NCI-H524 (cell line): ENCODE measurements around the gene GPR171.
"Not testable (repeated sequence)": the region's sequence is repeated elsewhere in the genome, so short reads cannot be mapped to it uniquely, and the experiment has no call there.

Source experiments
- DNase-seq, 2 experiments: peaks; one replicate each; lab custom pipeline; 2025; lab: John Stamatoyannopoulos, UW

Gene GPR171

DNA sequence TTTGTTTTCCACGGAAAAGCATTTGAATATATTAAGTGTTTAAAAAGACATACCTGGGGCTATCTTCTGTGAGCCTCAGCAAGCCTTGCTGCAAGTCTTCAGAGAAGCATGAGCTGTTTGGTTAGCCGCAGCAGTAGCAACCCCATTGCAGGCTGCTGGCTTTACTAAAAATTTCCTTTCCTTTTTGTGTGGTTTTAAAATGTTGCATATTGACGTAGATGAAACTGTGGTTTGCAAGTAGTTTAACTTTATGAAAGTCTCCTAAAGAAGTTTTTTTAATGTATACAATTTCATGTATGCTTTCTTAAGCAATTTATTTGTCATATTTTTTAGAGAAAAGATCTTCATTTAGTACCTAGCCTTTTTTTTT, at the start of gene GPR171:
Gene GPR171 (minus strand): TSS at position 166 of the 370 bp plus-strand sequence. CDS start 3,830 bp downstream, outside the sequence.
- DNase-seq, result no peak

GRCh38 chr3:151248772-151249337, 45.8 kb upstream of the GPR171 start:
- DNase-seq, result no peak

- DNase-seq, result not testable (repeated sequence)
Measured at GRCh38 chr3:151242006-151242405, 39.0 kb upstream of the GPR171 start.

GRCh38 chr3:151236736-151237135, 33.7 kb upstream of the GPR171 start:
- no peak for DNase-seq

DNA sequence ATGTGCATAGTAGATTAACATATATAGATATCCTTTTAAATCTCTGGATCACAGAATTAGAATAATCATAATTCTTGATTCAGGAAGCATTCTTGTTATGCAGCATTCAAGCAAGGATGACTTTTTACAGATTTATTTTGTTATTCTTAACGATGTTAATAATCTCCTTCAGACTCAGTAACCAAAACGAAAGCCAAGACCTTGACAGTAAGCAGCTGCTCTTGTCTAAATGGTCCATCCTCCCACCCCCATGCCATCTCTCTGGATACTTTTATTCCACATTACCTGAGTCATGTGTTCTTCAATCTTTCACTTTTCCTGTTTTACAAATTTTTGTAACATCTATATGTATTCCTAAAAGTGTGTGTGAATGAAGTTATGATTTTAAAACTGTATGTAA, 33.3 kb upstream of the GPR171 start:
- DNase-seq, result no peak

DNA sequence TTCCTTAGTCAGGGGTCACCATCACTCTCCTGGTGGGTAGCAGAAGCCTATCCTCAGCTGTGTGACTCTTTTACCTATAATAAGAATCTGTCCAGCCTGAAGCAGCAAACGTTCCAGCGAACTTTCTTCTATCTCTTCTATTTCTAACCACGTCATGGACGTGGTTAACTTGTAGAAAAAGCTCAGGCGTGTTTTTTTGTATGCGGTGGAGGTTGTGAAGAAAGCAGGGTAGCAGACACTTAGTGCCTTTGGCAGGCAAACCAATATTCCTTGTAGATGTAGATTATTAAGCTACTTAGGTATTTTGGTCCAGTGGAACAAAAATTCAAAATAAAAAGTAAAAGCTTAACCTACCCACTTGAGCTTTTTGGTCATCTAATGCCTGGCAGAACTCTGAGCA, 31.8 kb upstream of the GPR171 start:
- no peak for DNase-seq

DNA sequence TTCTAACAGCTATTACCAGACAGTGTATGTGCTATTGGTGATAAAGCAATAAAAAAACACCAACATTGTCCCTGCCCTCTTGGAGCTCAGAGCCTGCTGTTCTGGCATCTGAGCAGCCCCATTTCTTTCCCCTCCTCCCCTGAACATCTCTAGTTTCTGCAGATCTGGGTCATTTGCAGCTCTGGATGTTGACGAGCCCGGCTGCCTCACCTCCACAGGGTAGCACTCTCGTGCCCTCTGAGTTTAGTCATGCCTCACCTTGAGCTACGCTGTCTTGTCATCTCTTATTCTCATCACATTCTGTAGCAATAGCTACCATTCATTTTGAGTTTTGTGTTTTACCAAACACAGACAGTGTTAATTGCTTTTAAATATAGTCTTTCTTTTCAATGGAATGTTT, 30.0 kb upstream of the GPR171 start:
- DNase-seq, result no peak

DNA sequence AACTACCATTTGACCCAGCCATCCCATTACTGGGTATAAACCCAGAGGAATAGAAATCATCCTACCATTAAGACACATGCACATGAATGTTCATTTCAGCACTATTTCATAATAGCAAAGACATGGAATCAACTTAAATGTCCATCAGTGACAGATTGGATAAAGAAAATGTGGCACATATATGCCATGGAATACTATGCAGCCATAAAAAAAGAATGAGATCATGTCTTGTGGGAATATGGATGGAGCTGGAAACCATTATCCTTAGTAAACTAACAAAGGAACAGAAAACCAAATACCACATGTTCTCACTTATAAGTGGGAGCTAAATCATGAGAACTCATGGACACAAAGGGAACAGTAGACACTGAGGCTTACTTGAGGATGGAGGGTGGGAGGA, 29.4 kb upstream of the GPR171 start:
- not testable (repeated sequence) for DNase-seq

DNA sequence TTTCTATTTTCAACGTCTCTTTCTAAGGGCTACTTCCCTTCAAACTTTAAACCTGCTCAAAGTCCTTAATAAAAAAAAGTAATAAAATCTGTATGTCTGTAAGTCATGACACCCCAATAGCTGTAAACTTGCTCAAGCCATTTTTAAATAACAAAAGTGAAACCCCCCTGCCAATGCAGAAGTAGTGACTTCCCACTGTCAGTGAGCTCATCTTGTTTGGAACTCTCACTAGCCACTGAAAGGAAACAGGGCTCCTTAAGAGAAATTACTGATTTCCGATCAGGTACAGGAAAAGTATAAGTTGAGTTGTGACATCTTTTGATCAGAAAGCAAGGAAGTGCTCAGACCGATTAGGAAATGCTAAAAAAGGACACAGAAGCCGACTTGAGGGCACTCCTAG, 27.6 kb upstream of the GPR171 start:
- no peak for DNase-seq

GRCh38 chr3:151228666-151229040, 25.6 kb upstream of the GPR171 start:
- no peak for DNase-seq

GRCh38 chr3:151227807-151228665, 25.0 kb upstream of the GPR171 start:
- peak; percentile 43 to 70 for DNase-seq

DNA sequence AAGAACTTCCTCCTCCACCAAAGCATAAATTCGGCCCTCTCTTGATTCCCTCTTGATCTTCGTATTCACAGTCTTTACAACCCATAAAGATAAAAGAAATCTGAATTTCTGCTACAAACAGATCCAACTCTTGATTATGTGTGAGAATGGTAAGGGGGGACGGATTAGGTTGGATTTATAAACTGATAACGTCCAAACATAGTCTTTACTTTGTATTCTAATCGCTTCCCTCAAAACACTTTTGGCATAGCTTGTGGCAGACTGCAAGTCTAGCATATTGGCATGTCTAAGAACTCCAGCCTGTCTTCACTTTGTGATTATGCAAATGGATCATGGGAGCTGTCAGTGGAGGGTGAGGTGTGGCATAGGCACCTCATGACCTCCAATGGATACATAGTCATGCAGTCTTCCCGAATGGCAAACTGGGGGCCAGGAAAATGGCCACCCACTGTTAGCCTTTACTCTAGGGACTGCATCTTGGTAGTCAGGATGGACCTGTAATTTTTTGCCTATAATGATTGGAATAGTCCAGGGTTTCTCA, 24.3 kb upstream of the GPR171 start:
- no peak for DNase-seq

DNA sequence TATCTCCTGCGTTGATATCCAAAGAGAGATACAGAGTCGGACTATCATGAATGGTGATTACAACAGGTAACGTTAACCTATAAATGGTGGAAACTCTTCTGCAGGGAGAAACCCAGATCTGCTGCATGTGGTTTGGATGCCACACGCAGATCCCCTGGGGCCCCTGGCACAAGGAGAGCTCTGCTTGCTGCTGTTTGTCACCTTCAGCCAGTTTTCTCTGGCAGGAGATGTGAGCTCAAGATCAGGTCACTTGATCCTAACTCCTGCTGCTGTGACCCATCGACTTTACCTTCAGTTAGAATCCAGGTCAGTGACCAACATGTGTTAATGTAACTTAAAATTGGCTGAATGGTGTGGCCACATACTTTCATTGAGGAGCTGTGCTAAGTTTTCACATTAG, 23.8 kb upstream of the GPR171 start:
- no peak for DNase-seq

- no peak for DNase-seq
Measured at GRCh38 chr3:151226088-151226563, 23.1 kb upstream of the GPR171 start.

- no peak for DNase-seq
Measured at GRCh38 chr3:151225040-151225975, 22.3 kb upstream of the GPR171 start.

DNA sequence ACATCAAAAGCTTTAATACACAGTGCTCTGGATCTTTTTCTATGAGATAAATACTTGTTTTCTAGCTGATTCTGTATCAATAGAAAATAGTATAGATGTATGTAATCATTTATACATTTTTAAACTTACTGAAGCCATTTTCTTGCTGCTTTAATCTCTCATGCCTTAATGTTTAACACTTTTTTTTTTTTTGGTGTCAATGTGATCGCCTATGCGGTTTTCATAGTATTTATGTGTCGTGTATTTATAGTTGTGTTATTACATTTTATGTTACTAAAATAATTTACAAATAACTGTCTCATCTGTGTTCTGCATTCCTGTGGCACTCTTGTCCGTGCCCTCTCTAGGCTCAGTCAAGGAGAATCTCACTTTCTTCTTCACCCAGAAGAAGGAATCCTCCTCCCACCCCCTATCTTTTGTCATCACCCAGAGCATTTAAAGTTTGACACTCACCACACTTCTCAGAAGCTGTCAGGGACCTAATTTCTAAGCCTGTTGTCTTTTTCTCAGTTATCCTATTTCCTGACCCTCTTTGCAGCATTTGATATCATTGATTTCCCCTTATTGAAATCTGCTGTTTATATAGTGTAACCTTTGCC, 21.4 kb upstream of the GPR171 start:
- no peak for DNase-seq

DNA sequence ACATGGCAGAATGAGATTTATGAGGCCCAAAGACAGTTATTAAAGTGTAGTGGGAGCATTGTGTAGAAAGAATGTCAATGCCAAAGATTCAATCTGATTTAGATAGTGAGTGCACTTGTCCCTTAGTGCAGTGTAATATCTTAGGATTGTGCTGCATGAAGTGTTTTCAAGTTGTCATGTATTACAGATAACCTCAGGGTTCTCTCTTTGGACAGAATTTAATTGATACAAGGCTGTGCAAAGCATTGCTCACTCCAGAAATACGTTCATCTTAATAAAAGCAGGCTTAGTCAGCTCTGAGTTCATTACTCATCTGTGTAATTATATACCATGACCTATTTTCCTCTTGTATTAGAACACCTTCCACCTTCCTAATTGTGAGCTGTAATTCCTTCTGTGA, 16.0 kb upstream of the GPR171 start:
- peak in 1 of 2 experiments; percentile 31 for DNase-seq

DNA sequence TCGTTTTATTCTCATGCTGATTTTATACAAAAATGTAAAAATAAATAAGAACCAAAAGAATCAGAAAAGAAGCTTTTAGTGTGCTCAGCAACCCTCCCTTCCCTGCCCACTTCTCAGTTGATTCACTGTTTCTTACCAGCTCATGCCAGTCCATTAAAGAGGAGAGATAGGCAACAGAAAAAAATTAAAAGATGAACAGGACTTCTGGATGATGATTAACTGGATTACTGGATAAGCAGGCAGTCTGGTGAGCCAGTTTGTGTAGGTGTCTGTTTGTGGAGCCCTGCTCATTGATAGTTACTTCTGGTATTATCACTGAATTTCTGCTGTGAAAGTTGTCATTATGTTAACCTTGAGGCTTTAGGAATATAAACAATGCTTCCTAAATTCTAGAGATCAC, 15.1 kb upstream of the GPR171 start:
- peak in 1 of 2 experiments; percentile 11 for DNase-seq

GRCh38 chr3:151216641-151217607, 13.9 kb upstream of the GPR171 start:
- no peak for DNase-seq

DNA sequence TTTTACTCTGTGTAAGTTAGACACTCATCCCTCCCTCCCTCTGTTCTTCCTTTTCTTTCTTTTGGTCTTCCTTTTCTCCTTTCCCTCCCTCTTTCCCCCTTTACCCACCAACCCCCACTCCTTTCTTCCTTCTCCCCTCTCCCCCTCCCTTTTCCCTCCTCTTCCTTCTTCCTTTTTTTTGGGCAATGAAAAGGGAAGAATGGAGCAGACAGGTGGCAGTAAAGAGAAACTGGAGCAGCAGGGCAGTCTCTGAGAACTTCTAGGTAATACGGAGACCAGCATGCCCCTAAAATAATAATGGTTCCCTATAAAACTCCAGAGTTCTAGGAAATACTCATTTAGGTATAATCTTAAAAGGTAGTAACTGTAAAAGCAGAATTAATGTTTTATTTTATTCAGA, 11.4 kb upstream of the GPR171 start:
- DNase-seq, result peak; percentile 5 to 30

DNA sequence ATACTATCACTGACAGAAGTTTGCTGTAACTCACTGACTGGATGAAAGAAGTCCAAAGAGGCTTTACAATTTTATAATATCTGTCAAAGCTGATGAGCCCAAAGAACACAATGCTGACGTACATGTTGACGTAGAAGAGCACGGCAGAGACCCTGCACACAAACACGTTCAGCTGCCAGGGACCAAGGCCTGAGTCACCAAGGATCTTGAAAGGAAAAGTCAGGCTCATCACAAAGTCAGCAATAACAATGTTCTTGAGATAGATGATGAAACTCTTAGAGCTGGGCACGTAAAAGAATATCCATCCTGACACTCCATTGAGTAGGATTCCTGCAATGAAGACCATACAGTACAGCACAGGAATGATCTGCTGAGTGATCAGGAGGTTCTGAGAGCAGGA, 10.9 kb upstream of the GPR171 start:
- no peak for DNase-seq
